HG03039 (cell line): ENCODE data around the gene PDZD2.
"Not testable (repeated sequence)": the region's sequence is repeated elsewhere in the genome, so short reads cannot be mapped to it uniquely, and the experiment has no call there.

Experiments used
- ATAC-seq: cut with Tn5 transposase; IDR thresholded peaks from one replicate; pipeline ENCODE4 v1.9.1; 2021; ENCODE audit warnings: mild to moderate bottlenecking, moderate library complexity; ENCODE audit not compliant: unreplicated experiment

The PDZD2 gene

GRCh38 chr5:32058997-32059396 lies 420.1 kb downstream of the PDZD2 start:
- no peak for ATAC-seq

GRCh38 chr5:32059761-32060530 lies 421.0 kb downstream of the PDZD2 start:
- ATAC-seq, result no peak

- ATAC-seq, result no peak
Measured at GRCh38 chr5:32061236-32061635, 422.3 kb downstream of the PDZD2 start.

- ATAC-seq, result no peak
Measured at GRCh38 chr5:32066448-32066847, 427.5 kb downstream of the PDZD2 start.

DNA sequence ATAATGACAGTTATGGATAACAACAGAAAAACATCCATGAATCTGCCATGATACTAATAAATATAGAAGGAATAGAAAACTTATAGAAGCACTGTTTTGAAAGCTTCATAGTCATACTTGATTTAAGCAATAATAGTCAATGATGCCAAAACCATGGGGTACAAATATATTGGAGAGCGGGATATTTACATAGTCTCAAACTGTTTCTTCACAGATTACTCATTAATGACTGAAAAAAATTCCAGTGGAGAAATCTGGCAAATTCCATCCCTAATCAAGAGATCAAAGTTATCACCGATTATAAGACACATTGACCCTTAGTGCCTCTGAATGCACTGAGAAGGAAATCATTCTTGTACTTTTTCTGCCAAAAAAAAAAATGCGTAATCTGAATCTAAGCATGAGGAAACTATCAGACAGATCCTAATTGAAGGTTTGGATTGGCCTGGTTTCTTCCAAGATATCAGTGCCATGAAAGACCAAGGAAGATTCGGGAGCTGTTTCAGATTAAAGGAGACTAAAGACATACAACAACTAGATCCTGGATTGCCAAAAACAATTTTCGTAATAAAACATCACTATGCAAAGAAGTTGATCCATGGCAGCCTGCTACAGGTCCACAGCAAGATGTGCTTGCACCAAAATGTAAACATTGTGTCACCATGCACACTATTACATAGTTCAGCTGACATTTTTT lies 429.0 kb downstream of the PDZD2 start:
- ATAC-seq, result no peak

- ATAC-seq, result no peak
Measured at GRCh38 chr5:32068561-32068960, 429.6 kb downstream of the PDZD2 start.

DNA sequence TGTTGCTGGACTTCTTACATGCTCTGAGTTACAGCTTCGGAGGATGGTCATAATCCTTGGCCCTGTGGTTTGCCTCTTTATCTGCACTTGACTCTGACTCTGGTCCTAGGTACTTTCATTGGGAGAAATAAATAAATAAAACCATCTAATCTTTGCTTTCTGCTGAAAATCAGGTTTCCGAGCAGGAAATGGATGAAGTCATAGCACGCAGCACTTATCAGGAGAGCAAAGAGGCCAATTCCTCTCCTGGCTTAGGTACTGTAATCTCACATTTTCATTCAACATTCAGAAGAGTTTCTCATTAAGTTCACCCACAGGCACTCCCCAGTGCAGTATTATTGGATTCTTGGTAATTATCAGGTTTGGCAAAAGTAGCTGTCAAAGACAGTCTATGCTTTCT lies 430.5 kb downstream of the PDZD2 start:
- no peak for ATAC-seq

- no peak for ATAC-seq
Measured at GRCh38 chr5:32071351-32071944, 432.5 kb downstream of the PDZD2 start.

- ATAC-seq, result no peak
Measured at GRCh38 chr5:32072054-32072453, 433.1 kb downstream of the PDZD2 start.

GRCh38 chr5:32074401-32074800 lies 435.5 kb downstream of the PDZD2 start:
- ATAC-seq, result no peak

- no peak for ATAC-seq
Measured at GRCh38 chr5:32076699-32077695, 438.1 kb downstream of the PDZD2 start.

DNA sequence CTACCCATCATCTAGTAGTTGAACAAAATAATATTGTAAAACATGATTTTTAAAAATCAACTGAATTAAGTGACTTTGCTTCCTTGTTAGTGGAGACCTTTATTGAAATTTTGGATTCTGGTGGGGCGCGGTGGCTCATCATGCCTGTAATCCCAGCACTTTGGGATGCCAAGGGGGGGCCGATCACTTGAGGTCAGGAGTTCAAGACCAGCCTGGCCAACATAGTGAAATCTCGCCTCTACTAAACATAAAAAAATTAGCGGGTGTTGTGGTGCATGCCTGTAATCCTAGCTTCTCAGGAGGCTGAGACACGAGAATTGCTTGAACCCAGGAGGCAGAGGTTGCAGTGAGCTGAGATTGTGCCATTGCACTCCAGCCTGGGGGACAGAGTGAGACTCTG lies 439.9 kb downstream of the PDZD2 start:
- ATAC-seq, result not testable (repeated sequence)

- ATAC-seq, result not testable (repeated sequence)
Measured at GRCh38 chr5:32080565-32080964, 441.6 kb downstream of the PDZD2 start.

DNA sequence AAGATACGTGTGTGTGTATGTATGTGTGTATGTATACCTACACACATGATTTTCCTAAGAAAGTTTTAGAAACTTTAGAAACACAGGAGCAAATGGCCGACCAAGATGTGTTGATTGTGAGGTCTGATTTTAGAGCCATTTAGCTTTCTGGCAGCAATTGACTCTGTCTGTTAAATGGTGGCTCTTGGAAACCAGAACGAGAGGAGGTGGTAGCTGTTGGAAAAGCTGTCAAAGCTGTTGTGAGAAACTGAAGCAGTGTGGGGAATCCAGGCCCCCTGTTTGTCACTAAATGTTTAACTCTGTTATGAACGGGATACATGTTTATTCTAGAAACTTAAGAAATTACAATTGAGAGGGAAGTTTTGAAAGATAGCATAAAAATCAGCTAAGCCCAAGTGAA lies 443.8 kb downstream of the PDZD2 start:
- ATAC-seq, result no peak

DNA sequence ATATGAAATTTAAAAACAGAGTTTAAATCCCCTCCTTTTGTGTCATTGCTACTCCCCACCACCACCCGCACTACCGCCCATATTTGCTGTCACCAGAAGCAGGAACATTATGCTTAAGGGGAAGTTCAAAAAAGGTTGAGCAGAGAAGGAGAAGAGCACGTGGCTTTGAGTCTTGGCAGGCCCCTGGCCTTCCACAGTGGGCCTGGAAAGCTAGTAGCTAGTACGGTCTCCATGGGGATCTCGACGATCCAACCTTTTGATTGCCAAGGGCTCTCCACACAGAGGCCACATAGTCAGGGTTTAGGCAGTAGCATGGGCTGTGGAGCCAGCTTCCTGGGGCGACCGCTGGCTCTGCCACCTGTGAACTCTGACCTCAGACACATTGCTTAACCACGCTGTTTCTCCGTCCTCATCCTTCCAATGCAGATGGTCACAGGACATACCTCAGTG lies 445.1 kb downstream of the PDZD2 start:
- ATAC-seq, result no peak

- no peak for ATAC-seq
Measured at GRCh38 chr5:32087086-32088082, 448.5 kb downstream of the PDZD2 start.

DNA sequence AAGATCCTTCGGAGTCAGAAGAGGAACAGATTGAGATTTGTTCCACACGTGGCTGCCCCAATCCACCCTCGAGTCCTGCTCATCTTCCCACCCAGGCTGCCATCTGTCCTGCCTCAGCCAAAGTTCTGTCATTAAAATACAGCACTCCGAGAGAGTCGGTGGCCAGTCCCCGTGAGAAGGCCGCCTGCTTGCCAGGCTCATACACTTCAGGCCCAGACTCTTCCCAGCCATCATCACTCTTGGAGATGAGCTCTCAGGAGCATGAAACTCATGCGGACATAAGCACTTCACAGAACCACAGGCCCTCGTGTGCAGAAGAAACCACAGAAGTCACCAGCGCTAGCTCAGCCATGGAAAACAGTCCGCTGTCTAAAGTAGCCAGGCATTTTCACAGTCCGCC lies 449.3 kb downstream of the PDZD2 start:
- no peak for ATAC-seq

GRCh38 chr5:32089146-32090000 lies 450.4 kb downstream of the PDZD2 start:
- ATAC-seq, result no peak
